Vagina (tissue), 2 donors: ENCODE measurements around the gene CCNY.

ENCODE experiments used
- CTCF ChIP-seq, 3 experiments: fragments of 450-650 bp in 2 of 3; fragments of 200-600 bp in 1 of 3; sonication (generic) in 1 of 3; IDR thresholded peaks; one replicate each; pipeline ENCODE4 v1.5.1; 2017 to 2019; ENCODE audit warnings: antibody characterized with exemption in 3 of 3, mild to moderate bottlenecking in 2 of 3, moderate library complexity in 2 of 3
- POLR2A ChIP-seq, 2 donors: fragments of 450-650 bp; IDR thresholded peaks; one replicate each; pipeline ENCODE4 v1.6.1; 2017; ENCODE audit warnings: antibody characterized with exemption in 2 of 2, mild to moderate bottlenecking in 2 of 2, moderate library complexity in 2 of 2
- POLR2AphosphoS5 ChIP-seq, 2 donors: sonication (generic); formaldehyde crosslinking; IDR thresholded peaks; one replicate each; pipeline ENCODE4 v1.9.0; 2017; ENCODE audit warnings: antibody characterized with exemption in 2 of 2, mild to moderate bottlenecking in 2 of 2, low read depth in 1 of 2; ENCODE audit not compliant: insufficient read depth in 1 of 2

- TF ChIP-seq CTCF (IDR thresholded peaks at IDR 0.05) (no peak), POLR2A (IDR thresholded peaks at IDR 0.05) (no peak), POLR2AphosphoS5 (IDR thresholded peaks at IDR 0.05; ENCODE audit: insufficient read depth in 1 of 2, low read depth in 1 of 2) (no peak)
Measured at GRCh38 chr10:35416619-35417312, 80.5 kb downstream of the CCNY start.
